DMS153 treated with DMSO at 0.1 percent for 48 hours (cell line): ENCODE data around the gene COL1A1.
A peak's percentile ranks its signal among the peaks of the same experiment; 100 is the strongest.

Source experiments
- DNase-seq: peaks from one replicate; lab custom pipeline; 2025; ENCODE audit not compliant: unreplicated experiment; lab: John Stamatoyannopoulos, UW

The COL1A1 gene

DNA sequence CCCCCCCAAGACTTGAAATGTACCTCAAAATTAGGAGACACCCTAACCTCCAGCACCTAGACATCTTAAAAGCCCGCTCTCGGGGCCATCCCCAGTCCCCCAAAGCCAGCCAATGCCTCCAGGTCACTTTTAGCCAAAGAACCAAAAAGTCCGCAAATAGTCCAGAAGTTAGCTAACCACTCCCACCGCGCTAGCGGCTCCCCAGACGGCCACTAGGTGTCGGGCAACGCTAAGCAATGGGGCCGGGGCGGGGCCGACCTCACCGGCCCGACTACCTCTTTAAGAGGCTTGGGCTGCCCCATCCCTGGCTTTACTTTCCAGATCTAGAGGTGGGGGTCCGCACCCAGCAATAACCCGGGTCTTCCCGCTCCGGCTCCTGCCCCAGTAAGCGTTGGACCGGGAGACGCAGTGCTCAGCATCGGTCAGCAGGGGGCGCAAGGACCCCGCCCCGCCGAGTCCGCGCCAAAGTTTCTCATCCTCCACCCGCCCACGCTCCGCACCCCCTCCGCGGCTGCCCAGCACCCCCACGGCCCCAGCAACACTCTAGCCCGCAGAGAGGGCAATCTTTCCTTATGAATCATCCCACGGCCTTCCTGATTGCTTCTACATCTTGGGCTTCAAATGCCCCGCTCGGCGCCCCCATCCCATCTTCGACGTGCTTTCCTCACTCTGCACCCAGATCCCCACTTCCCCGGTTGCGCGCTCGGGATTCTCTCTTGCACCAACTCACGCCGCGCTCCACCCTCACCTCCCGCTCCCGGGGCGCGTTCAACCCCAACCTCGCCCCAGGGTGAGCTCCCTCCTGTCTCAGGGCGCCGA lies 765 bp downstream of the COL1A1 start:
- DNase-seq = peak; percentile 23

DNA sequence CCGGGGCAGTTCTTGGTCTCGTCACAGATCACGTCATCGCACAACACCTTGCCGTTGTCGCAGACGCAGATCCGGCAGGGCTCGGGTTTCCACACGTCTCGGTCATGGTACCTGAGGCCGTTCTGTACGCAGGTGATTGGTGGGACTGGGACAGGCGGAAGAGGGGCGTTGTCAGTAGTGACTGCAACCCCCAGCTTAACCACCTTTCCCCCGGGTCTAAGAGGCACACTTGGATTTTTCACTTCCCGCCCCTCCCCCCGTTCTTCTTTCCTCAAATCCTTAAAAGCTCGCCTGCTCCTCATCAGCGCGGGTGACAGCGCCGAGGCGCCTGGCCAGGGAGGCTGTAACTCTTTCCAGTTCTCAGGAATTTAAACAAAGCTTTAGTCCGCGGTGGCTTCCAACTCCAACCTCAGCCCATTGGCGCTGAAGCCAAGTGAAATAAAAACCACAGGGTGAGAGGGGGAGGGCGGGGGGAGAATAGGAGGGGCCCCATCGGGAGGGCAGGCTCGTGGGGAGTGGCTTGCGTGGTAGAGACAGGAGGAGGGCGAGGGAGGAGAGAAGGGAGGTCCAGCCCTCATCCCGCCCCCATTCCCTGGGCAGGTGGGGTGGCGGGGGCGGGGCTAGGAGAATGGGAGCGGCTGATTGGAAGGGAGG lies 1.5 kb downstream of the COL1A1 start:
- DNase-seq = peak; percentile 35

- DNase-seq = no peak
Measured at GRCh38 chr17:50199211-50199802, 2.1 kb downstream of the COL1A1 start.

GRCh38 chr17:50198026-50198669 lies 3.3 kb downstream of the COL1A1 start:
- peak; percentile 1 for DNase-seq

- no peak for DNase-seq
Measured at GRCh38 chr17:50196826-50197225, 4.6 kb downstream of the COL1A1 start.

GRCh38 chr17:50196036-50196435 lies 5.4 kb downstream of the COL1A1 start:
- no peak for DNase-seq

GRCh38 chr17:50194934-50195865 lies 6.2 kb downstream of the COL1A1 start:
- DNase-seq = no peak

- no peak for DNase-seq
Measured at GRCh38 chr17:50194140-50194933, 7.1 kb downstream of the COL1A1 start.

DNA sequence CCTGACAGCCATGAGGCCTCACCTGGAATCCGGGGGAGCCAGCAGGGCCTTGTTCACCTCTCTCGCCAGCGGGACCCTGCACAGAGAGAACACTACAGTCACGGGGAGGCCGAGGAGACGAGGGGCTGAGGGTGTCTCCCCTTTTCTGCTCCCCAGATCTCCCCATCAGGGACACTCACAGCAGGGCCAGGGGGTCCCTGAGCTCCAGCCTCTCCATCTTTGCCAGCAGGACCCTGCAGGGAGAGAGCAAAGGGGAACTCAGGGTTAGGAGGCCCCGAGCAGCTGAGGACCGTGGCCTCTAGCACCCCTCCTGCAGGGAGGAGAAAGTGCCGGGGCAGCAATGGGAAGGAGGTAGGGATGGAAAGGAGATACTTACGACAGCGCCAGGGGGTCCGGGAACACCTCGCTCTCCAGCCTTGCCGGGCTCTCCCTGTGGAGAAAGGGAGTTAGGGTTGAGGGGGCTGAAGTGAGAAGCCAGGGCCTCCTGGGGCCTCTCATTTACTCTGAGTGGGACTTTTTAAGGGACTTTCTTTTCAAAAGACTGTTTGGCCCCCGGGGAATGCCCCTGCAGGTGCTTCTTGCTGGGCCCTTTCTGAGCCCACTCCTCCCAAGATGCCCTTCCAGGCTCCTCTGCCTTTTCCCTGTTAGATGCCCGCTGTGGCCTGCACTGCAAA lies 8.7 kb downstream of the COL1A1 start:
- DNase-seq = no peak

- DNase-seq = no peak
Measured at GRCh38 chr17:50192144-50192617, 9.2 kb downstream of the COL1A1 start.

DNA sequence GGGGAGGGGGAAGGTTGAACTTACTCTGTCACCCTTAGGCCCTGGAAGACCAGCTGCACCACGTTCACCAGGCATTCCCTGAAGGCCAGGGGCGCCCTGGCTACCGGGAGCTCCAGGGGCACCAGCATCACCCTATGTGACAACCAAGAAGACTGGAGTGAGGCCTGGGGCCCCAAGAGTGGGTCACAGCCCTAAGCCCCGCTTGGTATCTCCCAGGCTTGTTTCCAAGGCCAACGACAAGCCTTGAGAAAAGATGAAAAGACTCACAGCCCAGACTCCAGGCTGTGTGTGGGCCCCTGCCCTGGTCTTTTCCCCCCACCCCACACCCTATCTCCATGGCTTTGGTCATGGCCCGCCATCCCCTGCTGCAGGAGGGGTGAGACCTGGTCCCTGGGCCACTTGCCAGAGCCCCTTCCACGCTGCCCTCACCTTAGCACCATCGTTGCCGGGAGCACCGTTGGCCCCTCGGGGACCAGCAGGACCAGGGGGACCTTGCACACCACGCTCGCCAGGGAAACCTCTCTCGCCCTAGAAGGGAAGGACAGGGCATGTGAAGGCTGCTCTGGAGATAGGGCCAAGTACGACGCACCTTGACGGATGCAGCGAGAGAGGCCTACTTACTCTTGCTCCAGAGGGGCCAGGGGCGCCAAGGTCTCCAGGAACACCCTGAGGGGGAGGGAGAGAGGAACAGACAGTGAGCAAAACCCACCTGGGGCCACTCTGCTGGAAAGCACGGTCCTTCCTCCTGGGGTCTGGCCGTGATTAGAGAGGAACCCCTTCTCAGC lies 9.9 kb downstream of the COL1A1 start:
- no peak for DNase-seq

DNA sequence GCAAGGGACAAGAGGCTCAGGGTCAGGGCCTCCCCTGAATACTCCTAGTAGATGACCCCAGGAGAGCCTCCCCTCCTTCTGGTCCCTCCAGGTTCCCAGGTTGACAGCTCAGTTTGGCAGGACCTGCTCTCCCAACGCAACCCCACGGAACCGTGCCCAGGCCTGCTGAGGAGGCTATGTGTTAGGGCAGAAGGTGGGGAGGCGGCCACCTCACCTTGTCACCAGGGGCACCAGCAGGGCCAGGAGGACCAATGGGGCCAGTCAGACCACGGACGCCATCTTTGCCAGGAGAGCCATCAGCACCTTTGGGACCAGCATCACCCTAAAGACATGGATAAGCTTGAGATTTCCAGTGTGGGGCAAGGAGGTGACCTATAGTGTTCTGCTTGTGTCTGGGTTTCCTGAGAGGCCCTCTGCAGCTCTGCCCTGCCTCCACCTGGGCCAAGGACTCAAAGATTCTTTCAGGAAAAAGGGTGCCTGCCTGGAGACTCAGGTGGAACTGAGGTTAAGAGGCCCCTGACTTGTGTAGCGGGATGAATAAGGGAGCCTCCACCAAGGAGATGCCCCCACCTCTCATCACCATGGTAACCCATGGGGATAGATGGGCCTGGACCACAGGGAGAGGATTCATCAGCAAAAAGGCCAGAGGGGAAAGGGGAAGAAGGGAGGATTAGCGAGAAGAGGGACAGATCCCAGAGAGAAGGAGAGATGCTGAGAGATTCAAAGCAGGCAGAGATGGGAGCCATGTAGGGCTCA lies 10.7 kb downstream of the COL1A1 start:
- no peak for DNase-seq

DNA sequence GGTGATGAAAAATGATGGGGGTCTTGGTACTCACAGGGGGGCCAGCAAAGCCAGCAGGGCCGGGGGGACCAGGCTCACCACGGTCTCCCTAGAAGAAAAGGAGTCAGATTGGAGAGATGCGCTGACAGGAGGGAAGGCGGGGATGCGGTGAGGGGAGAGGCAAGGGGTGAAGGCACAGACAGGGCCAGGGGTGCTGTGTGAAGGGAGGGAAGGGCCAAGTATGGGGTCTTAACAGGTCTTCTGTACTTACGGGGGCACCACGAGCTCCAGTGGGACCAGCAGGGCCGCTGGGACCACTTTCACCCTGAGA lies 11.2 kb downstream of the COL1A1 start:
- no peak for DNase-seq

DNA sequence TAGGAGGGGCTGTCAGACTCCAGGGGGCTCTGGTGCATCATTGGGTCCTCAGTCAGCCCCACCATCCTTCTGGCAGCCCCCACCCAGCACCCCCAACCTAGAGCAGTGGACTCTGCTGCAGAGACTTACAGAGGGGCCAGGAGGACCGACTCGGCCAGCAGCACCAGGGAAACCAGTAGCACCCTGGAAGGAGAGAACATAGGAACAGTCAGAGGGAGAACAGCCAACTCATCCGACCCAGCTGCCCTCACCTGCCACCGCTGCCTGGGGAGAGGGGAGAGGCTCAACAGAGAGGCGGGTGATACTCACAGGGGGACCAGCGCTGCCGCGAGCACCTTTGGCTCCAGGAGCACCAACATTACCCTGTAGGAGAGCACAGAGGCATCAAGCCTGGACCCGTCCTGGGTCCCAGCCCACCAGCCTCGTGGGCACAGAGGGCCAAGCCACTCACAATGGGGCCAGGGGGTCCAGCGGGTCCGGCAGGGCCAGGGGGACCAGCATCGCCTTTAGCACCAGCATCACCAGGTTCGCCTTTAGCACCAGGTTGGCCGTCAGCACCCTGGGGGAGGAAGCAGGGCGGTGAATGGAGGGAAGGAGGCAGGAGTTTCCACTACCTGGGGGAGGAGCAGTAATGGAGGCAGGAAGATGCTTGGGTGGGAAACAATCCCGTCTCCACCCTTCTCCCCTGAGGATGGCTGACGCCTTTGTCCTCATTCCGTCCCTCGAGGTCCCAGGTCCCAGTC lies 11.7 kb downstream of the COL1A1 start:
- no peak for DNase-seq

DNA sequence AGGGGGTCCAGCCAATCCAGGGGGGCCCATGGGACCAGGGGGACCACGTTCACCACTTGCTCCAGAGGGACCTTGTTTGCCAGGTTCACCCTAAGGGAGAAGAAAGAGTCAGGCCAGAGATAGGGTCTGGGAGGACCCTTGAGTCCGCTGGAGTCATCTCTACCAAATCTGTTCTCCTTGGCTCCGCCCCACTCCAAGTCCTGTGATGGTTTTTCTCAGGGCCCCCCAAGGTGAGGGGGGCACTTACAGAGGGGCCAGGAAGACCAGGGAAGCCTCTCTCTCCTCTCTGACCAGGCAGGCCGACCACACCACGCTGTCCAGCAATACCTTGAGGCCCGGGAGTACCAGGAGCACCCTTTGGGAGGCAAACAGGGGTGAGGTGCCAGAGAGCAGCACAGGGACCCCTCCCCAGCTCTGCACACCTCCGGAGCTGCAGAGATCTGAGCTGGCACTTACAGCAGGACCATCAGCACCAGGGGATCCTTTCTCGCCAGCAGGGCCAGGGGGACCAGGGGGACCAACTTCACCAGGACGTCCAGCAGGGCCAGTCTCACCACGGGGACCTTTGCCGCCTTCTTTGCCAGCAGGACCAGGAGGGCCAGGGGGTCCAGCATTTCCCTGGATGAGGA lies 12.4 kb downstream of the COL1A1 start:
- DNase-seq = no peak

DNA sequence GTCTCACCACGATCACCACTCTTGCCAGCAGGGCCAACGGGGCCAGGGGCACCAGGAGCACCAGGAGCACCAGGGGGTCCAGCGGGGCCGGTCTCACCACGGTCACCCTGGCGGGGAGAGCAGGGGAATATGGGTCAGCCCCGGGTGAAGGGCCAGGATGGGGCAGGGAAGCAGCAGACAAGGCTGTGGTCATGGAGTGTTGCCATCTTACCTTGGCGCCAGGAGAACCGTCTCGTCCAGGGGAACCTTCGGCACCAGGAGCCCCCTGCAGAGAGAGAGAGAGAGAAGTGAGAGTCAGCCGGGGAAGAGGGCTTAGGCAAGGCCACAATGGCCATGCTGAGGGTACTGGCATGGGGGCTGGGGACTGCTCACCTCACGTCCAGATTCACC lies 12.9 kb downstream of the COL1A1 start:
- DNase-seq = no peak
